ENCODE measurements around the gene SPARC.

DNA sequence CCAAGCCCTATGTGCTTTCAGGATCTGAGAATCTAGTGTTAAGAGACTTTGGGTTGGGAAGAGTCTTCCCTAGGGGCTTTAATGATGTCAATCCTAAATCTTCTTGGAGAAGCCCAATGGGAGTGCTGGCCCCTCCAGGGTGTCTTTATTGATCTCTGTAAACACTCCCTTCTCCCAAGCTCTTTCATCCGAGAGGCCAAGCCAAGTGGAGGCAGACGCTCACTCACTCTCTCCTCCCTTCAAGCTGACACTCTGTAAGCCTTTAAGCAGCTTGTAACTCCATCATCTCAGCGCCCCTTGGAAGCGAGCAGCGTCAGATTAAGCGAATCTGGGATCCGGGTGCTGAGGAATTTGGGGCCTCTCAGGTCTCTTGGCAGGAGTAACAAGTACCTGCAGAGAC, 37.7 kb downstream of the SPARC start:
- TF ChIP-seq TOX (CRISPR knock-in tag; IDR thresholded peaks at IDR 0.05; ENCODE audit: borderline replicate concordance) (no peak), TCF4 (CRISPR knock-in tag; IDR thresholded peaks at IDR 0.05; ENCODE audit: borderline replicate concordance) (no peak), ZFP30 (CRISPR knock-in tag; IDR thresholded peaks at IDR 0.05) (no peak), ZFP3 (CRISPR knock-in tag; IDR thresholded peaks at IDR 0.05) (no peak), GLIS3 (CRISPR knock-in tag; IDR thresholded peaks at IDR 0.05) (no peak), PPARA (CRISPR knock-in tag; IDR thresholded peaks at IDR 0.05; ENCODE audit: borderline replicate concordance) (no peak), ZC3H10 (CRISPR knock-in tag; IDR thresholded peaks at IDR 0.05) (no peak), SNAI2 (CRISPR knock-in tag; IDR thresholded peaks at IDR 0.05) (no peak)
- TF ChIP-seq, protein P1, sequence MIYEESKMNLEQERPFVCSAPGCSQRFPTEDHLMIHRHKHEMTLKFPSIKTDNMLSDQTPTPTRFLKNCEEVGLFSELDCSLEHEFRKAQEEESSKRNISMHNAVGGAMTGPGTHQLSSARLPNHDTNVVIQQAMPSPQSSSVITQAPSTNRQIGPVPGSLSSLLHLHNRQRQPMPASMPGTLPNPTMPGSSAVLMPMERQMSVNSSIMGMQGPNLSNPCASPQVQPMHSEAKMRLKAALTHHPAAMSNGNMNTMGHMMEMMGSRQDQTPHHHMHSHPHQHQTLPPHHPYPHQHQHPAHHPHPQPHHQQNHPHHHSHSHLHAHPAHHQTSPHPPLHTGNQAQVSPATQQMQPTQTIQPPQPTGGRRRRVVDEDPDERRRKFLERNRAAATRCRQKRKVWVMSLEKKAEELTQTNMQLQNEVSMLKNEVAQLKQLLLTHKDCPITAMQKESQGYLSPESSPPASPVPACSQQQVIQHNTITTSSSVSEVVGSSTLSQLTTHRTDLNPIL (CRISPR knock-in tag; IDR thresholded peaks at IDR 0.05; ENCODE audit: low read depth), result no peak
- TF ChIP-seq, protein P2, sequence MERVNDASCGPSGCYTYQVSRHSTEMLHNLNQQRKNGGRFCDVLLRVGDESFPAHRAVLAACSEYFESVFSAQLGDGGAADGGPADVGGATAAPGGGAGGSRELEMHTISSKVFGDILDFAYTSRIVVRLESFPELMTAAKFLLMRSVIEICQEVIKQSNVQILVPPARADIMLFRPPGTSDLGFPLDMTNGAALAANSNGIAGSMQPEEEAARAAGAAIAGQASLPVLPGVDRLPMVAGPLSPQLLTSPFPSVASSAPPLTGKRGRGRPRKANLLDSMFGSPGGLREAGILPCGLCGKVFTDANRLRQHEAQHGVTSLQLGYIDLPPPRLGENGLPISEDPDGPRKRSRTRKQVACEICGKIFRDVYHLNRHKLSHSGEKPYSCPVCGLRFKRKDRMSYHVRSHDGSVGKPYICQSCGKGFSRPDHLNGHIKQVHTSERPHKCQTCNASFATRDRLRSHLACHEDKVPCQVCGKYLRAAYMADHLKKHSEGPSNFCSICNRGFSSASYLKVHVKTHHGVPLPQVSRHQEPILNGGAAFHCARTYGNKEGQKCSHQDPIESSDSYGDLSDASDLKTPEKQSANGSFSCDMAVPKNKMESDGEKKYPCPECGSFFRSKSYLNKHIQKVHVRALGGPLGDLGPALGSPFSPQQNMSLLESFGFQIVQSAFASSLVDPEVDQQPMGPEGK (CRISPR knock-in tag; IDR thresholded peaks at IDR 0.05; ENCODE audit: borderline replicate concordance), result no peak
- TF ChIP-seq, protein P3, sequence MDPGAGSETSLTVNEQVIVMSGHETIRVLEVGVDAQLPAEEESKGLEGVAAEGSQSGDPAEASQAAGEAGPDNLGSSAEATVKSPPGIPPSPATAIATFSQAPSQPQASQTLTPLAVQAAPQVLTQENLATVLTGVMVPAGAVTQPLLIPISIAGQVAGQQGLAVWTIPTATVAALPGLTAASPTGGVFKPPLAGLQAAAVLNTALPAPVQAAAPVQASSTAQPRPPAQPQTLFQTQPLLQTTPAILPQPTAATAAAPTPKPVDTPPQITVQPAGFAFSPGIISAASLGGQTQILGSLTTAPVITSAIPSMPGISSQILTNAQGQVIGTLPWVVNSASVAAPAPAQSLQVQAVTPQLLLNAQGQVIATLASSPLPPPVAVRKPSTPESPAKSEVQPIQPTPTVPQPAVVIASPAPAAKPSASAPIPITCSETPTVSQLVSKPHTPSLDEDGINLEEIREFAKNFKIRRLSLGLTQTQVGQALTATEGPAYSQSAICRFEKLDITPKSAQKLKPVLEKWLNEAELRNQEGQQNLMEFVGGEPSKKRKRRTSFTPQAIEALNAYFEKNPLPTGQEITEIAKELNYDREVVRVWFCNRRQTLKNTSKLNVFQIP (CRISPR knock-in tag; IDR thresholded peaks at IDR 0.05; ENCODE audit: borderline replicate concordance, low read depth), result no peak
- TF ChIP-seq, protein P4, sequence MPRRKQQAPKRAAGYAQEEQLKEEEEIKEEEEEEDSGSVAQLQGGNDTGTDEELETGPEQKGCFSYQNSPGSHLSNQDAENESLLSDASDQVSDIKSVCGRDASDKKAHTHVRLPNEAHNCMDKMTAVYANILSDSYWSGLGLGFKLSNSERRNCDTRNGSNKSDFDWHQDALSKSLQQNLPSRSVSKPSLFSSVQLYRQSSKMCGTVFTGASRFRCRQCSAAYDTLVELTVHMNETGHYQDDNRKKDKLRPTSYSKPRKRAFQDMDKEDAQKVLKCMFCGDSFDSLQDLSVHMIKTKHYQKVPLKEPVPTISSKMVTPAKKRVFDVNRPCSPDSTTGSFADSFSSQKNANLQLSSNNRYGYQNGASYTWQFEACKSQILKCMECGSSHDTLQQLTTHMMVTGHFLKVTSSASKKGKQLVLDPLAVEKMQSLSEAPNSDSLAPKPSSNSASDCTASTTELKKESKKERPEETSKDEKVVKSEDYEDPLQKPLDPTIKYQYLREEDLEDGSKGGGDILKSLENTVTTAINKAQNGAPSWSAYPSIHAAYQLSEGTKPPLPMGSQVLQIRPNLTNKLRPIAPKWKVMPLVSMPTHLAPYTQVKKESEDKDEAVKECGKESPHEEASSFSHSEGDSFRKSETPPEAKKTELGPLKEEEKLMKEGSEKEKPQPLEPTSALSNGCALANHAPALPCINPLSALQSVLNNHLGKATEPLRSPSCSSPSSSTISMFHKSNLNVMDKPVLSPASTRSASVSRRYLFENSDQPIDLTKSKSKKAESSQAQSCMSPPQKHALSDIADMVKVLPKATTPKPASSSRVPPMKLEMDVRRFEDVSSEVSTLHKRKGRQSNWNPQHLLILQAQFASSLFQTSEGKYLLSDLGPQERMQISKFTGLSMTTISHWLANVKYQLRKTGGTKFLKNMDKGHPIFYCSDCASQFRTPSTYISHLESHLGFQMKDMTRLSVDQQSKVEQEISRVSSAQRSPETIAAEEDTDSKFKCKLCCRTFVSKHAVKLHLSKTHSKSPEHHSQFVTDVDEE (CRISPR knock-in tag; IDR thresholded peaks at IDR 0.05), result no peak
- TF ChIP-seq, protein P5, sequence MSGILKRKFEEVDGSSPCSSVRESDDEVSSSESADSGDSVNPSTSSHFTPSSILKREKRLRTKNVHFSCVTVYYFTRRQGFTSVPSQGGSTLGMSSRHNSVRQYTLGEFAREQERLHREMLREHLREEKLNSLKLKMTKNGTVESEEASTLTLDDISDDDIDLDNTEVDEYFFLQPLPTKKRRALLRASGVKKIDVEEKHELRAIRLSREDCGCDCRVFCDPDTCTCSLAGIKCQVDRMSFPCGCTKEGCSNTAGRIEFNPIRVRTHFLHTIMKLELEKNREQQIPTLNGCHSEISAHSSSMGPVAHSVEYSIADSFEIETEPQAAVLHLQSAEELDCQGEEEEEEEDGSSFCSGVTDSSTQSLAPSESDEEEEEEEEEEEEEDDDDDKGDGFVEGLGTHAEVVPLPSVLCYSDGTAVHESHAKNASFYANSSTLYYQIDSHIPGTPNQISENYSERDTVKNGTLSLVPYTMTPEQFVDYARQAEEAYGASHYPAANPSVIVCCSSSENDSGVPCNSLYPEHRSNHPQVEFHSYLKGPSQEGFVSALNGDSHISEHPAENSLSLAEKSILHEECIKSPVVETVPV (CRISPR knock-in tag; IDR thresholded peaks at IDR 0.05), result no peak
